Measurements from ENCODE around the gene ADAM23.

Gene ADAM23

GRCh38 chr2:206511283-206511682, 68.0 kb downstream of the ADAM23 start:
- no peak for DNase-seq

- no peak for DNase-seq
Observed at GRCh38 chr2:206512999-206513398, 69.7 kb downstream of the ADAM23 start.

GRCh38 chr2:206515580-206515979, 72.2 kb downstream of the ADAM23 start:
- no peak for DNase-seq

GRCh38 chr2:206518997-206519396, 75.7 kb downstream of the ADAM23 start:
- no peak for DNase-seq

- no peak for DNase-seq
Observed at GRCh38 chr2:206520450-206520849, 77.1 kb downstream of the ADAM23 start.

GRCh38 chr2:206521115-206521514, 77.8 kb downstream of the ADAM23 start:
- DNase-seq: no peak

- DNase-seq: no peak
Observed at GRCh38 chr2:206521612-206522011, 78.3 kb downstream of the ADAM23 start.

- DNase-seq: peak in 1 of 14 donors; percentile 79
Observed at GRCh38 chr2:206526416-206526815, 83.1 kb downstream of the ADAM23 start.

- DNase-seq: no peak
Observed at GRCh38 chr2:206527153-206527552, 83.8 kb downstream of the ADAM23 start.

- DNase-seq: no peak
Observed at GRCh38 chr2:206530727-206531126, 87.4 kb downstream of the ADAM23 start.

- DNase-seq: peak in 1 of 14 donors; percentile 2
Observed at GRCh38 chr2:206531996-206532543, 88.7 kb downstream of the ADAM23 start.

GRCh38 chr2:206533977-206534376, 90.6 kb downstream of the ADAM23 start:
- DNase-seq: no peak

GRCh38 chr2:206535260-206535986, 92.1 kb downstream of the ADAM23 start:
- DNase-seq: no peak

- DNase-seq: no peak
Observed at GRCh38 chr2:206540757-206541156, 97.4 kb downstream of the ADAM23 start.

GRCh38 chr2:206543073-206543472, 99.7 kb downstream of the ADAM23 start:
- no peak for DNase-seq

- DNase-seq: no peak
Observed at GRCh38 chr2:206548383-206548782, 105.1 kb downstream of the ADAM23 start.

- no peak for DNase-seq
Observed at GRCh38 chr2:206555721-206556120, 112.4 kb downstream of the ADAM23 start.

- DNase-seq: peak in 1 of 14 donors; percentile 2
Observed at GRCh38 chr2:206556357-206556949, 113.1 kb downstream of the ADAM23 start.

- DNase-seq: no peak
Observed at GRCh38 chr2:206557321-206557720, 114.0 kb downstream of the ADAM23 start.

GRCh38 chr2:206558492-206558891, 115.2 kb downstream of the ADAM23 start:
- no peak for DNase-seq

- DNase-seq: no peak
Observed at GRCh38 chr2:206561962-206562361, 118.6 kb downstream of the ADAM23 start.

GRCh38 chr2:206562375-206562774, 119.0 kb downstream of the ADAM23 start:
- no peak for DNase-seq

- no peak for DNase-seq
Observed at GRCh38 chr2:206563374-206563773, 120.0 kb downstream of the ADAM23 start.

GRCh38 chr2:206565666-206566065, 122.3 kb downstream of the ADAM23 start:
- peak in 1 of 14 donors; percentile 39 for DNase-seq

Measured in C1 segment of cervical spinal cord (tissue), 14 donors.